Adipocyte (in vitro differentiated cells): Measurements from ENCODE around the gene SNX3.
A peak's percentile ranks its signal among the peaks of the same experiment; 100 is the strongest.
"Not testable (repeated sequence)": the region's sequence is repeated elsewhere in the genome, so short reads cannot be mapped to it uniquely, and the experiment has no call there.

Experiments
- DNase-seq: peaks from one replicate; pipeline ENCODE4 v3.0.0-alpha.2; 2015; ENCODE audit warnings: low read depth
- H3K27me3 ChIP-seq: replicated peaks from 2 replicates; pipeline ENCODE4 v1.7.0; 2013; ENCODE audit warnings: mild to moderate bottlenecking, low read length, moderate library complexity; ENCODE audit not compliant: control insufficient read depth, insufficient read depth
- H3K36me3 ChIP-seq: 2 replicates; pipeline ENCODE4 v1.7.0; 2013; ENCODE audit warnings: low read length, mild to moderate bottlenecking, moderate library complexity; ENCODE audit not compliant: control insufficient read depth, insufficient read depth, severe bottlenecking
- H3K4me1 ChIP-seq: 2 replicates; pipeline ENCODE4 v1.7.0; 2013; ENCODE audit warnings: mild to moderate bottlenecking, low read length, moderate library complexity; ENCODE audit not compliant: control insufficient read depth, insufficient read depth
- H3K4me3 ChIP-seq: 2 replicates; pipeline ENCODE4 v1.7.0; 2013; ENCODE audit warnings: mild to moderate bottlenecking, low read length, moderate library complexity
- H3K9ac ChIP-seq: 2 replicates; pipeline ENCODE4 v1.7.0; 2013; ENCODE audit warnings: mild to moderate bottlenecking, low read length, moderate library complexity
- H3K9me3 ChIP-seq: 2 replicates; pipeline ENCODE4 v1.7.0; 2013; ENCODE audit warnings: mild to moderate bottlenecking, low read length, moderate library complexity; ENCODE audit not compliant: control insufficient read depth

The SNX3 gene

GRCh38 chr6:108288742-108289141 lies 27.9 kb upstream of the SNX3 start:
- no peak overlapping the region for H3K4me3 ChIP-seq
- H3K27me3 ChIP-seq = no peaks in the 10 kb centered on the region
- no peaks in the 10 kb centered on the region for H3K4me1 ChIP-seq
- no peak for DNase-seq
- H3K36me3 ChIP-seq = no peaks in the 10 kb centered on the region
- H3K9ac ChIP-seq = no peak overlapping the region
- no peaks in the 10 kb centered on the region for H3K9me3 ChIP-seq

DNA sequence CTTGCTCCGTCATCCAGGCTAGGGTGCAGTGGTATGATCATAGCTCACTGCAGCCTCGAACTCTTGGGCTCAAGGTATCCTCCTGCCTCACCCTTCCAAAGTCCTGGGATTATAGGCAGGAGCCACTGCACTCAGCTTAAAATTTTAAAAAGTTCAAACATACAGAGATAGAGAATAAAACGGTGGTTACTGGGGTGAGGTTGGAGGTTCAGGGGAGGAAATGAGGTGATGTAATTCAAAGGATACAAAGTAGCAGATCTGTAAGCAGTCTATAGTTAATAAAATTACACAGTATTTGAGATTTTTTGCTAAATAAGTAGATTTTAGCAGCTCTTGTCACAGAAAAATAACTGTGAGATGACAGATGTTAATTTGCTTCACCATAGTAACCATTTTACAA lies 26.5 kb upstream of the SNX3 start:
- H3K9ac ChIP-seq = no peak overlapping the region
- DNase-seq = no peak
- no peaks in the 10 kb centered on the region for H3K36me3 ChIP-seq
- no peaks in the 10 kb centered on the region for H3K4me1 ChIP-seq
- no peaks in the 10 kb centered on the region for H3K27me3 ChIP-seq
- no peak overlapping the region for H3K4me3 ChIP-seq
- no peaks in the 10 kb centered on the region for H3K9me3 ChIP-seq

DNA sequence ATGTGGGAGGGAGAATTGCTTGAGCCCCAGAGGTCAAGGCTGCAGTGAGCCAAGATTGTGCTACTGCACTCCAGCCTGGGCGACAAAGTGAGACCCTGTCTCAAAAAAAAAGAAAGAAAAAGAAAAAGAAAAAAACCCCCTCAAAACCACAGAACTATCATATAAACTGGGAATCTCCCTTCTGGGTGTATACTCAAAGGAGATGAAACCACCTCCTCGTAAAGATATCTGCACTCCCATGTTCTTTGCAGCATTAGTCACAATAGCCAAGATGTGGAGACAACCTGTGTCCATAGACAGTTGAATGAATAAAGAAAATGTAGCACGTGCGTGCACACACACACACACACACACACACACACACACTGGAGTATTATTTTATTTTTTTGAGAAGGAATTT lies 25.5 kb upstream of the SNX3 start:
- H3K36me3 ChIP-seq = no peaks in the 10 kb centered on the region
- no peak for DNase-seq
- no peaks in the 10 kb centered on the region for H3K4me1 ChIP-seq
- no peak overlapping the region for H3K4me3 ChIP-seq
- no peaks in the 10 kb centered on the region for H3K9me3 ChIP-seq
- no peak overlapping the region for H3K9ac ChIP-seq
- H3K27me3 ChIP-seq = no peaks in the 10 kb centered on the region

- no peak for DNase-seq
- H3K27me3 ChIP-seq = no peaks in the 10 kb centered on the region
- H3K9me3 ChIP-seq = no peaks in the 10 kb centered on the region
- H3K4me3 ChIP-seq = no peak overlapping the region
- H3K4me1 ChIP-seq = no peaks in the 10 kb centered on the region
- H3K9ac ChIP-seq = no peak overlapping the region
- H3K36me3 ChIP-seq = no peaks in the 10 kb centered on the region
These were observed 24.5 kb upstream of the SNX3 start for GRCh38 chr6:108285381-108285780.

DNA sequence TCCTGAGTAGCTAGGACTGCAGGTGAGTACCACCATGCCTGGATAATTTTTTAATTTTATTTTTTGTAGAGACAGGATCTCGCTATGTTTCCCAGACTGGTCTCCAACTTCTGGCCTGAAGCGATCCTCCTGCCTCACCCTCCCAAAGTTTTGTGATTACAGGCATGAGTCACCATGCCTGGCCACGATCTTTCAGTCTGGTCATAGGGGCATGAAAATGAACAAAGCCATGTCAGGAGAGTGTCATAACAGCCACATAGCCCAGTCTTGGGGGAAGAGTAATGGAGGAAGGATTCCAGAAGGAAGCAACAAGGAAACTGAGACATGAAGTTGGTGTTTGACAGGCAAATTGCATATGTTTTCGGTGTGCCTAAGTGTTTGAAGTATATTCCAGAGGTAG lies 17.0 kb upstream of the SNX3 start:
- Histone ChIP-seq H3K9me3 (no peaks in the 10 kb centered on the region), H3K9ac (no peak overlapping the region), H3K4me3 (no peak overlapping the region), H3K4me1 (no peaks in the 10 kb centered on the region), H3K27me3 (no peaks in the 10 kb centered on the region), H3K36me3 (no peaks in the 10 kb centered on the region)
- DNase-seq = no peak

DNA sequence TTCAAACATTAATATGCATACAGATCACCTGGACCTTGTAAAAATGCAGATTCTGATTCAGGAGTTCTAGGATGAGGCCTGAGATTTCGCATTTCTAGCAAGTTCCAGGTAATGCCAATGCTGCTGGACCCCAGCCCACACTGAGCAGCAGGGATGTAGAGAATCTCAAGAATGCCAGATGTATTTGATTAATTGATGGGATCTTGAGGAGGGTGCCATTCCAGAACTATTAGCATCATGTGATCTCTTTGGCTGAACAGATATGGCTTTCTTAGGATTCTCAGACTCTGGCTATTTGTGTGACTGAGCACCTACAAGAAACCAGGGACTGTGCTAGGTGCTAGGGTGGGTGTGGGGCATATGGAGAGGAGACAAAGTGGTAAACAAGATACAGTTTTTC lies 16.5 kb upstream of the SNX3 start:
- H3K4me3 ChIP-seq = no peak overlapping the region
- no peaks in the 10 kb centered on the region for H3K4me1 ChIP-seq
- no peak overlapping the region for H3K9ac ChIP-seq
- no peaks in the 10 kb centered on the region for H3K36me3 ChIP-seq
- H3K9me3 ChIP-seq = no peaks in the 10 kb centered on the region
- DNase-seq = no peak
- no peaks in the 10 kb centered on the region for H3K27me3 ChIP-seq

DNA sequence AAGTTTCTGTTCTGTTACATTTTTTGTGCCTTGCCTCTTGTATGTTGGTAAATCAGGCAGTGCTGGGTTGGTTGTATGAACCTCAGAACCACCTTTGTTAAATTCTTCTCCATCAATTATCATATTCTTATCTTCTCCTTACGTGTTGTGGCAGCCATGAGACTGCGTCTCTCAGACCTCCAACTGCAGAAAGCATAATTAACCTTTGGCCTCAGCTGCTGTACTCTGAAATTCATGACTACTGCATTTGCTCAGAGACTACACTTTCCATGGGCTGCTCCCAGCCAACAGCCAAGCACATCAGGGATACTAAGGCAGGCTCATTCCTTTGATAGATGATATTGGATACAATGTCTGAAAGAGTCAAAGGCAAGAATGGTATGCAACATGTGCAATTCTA lies 15.1 kb upstream of the SNX3 start:
- DNase-seq = no peak
- no peaks in the 10 kb centered on the region for H3K9me3 ChIP-seq
- no peaks in the 10 kb centered on the region for H3K4me1 ChIP-seq
- H3K4me3 ChIP-seq = no peak overlapping the region
- H3K9ac ChIP-seq = no peak overlapping the region
- no peaks in the 10 kb centered on the region for H3K27me3 ChIP-seq
- no peaks in the 10 kb centered on the region for H3K36me3 ChIP-seq

GRCh38 chr6:108274546-108274945 lies 13.7 kb upstream of the SNX3 start:
- no peak overlapping the region for H3K4me3 ChIP-seq
- no peak for DNase-seq
- H3K36me3 ChIP-seq = no peaks in the 10 kb centered on the region
- no peaks in the 10 kb centered on the region for H3K4me1 ChIP-seq
- no peaks in the 10 kb centered on the region for H3K9me3 ChIP-seq
- no peak overlapping the region for H3K9ac ChIP-seq
- no peaks in the 10 kb centered on the region for H3K27me3 ChIP-seq

DNA sequence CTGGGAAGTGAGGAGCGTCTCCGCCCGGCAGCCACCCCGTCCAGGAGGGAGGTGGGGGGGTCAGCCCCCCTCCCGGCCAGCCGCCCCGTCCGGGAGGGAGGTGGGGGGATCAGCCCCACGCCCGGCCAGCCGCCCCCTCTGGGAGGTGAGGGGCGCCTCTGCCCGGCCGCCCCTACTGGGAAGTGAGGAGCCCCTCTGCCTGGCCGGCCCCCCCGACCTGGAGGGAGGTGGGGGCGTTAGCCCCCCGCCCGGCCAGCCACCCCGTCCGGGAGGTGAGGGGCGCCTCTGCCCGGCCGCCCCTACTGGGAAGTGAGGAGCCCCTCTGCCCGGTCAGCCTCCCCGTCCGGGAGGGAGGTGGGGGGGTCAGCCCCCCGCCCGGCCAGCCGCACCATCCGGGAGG lies 9.1 kb upstream of the SNX3 start:
- H3K4me3 ChIP-seq, DNase-seq, H3K27me3 ChIP-seq, H3K36me3 ChIP-seq, H3K4me1 ChIP-seq, H3K9ac ChIP-seq, H3K9me3 ChIP-seq: not testable (repeated sequence)

DNA sequence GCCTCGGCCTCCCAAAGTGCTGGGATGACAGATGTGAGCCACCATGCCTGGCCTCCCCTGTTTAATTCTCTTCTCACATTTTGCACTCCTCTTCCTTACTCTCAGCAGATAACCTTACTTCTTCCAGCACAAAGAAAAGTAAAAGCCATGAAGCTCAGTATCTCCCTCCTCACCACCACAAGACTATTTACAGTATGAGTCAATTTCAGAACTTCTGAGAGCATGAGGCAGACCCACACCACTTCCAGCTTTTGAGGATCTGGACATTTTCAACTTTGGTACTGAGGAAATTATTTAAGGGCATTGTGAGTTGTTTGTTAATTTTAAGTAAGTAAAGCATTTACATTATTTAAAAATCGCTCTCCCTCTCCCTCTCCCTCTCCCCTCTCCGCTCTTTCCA lies 8.0 kb upstream of the SNX3 start:
- no peak overlapping the region for H3K9ac ChIP-seq
- DNase-seq = no peak
- H3K9me3 ChIP-seq = no peaks in the 10 kb centered on the region
- H3K4me1 ChIP-seq = no peaks in the 10 kb centered on the region
- no peaks in the 10 kb centered on the region for H3K27me3 ChIP-seq
- H3K4me3 ChIP-seq = no peak overlapping the region
- H3K36me3 ChIP-seq = no peaks in the 10 kb centered on the region

DNA sequence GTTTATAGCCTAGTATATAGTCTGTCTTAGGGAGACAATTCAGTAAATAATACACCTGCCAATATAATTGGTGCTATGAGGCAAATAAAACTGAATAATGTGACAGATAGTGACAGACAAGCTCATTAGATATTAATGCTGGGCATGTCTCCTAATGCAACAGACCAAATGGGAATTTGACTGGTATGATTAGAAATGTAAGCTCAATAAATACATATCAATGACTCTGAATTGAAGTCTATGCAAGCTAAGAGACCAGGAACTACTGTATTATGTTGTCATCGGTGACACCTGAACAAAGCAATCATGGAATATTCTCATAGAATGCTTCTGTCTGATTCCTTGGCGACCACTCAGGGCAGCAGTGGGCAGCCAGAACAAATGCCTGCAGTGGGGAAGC lies 2.5 kb upstream of the SNX3 start:
- no peaks in the 10 kb centered on the region for H3K36me3 ChIP-seq
- no peak overlapping the region for H3K9ac ChIP-seq
- H3K4me3 ChIP-seq = no peak overlapping the region
- no peak for DNase-seq
- H3K4me1 ChIP-seq = peaks cover 8% of the 10 kb centered on the region
- H3K27me3 ChIP-seq = no peaks in the 10 kb centered on the region
- no peaks in the 10 kb centered on the region for H3K9me3 ChIP-seq

DNA sequence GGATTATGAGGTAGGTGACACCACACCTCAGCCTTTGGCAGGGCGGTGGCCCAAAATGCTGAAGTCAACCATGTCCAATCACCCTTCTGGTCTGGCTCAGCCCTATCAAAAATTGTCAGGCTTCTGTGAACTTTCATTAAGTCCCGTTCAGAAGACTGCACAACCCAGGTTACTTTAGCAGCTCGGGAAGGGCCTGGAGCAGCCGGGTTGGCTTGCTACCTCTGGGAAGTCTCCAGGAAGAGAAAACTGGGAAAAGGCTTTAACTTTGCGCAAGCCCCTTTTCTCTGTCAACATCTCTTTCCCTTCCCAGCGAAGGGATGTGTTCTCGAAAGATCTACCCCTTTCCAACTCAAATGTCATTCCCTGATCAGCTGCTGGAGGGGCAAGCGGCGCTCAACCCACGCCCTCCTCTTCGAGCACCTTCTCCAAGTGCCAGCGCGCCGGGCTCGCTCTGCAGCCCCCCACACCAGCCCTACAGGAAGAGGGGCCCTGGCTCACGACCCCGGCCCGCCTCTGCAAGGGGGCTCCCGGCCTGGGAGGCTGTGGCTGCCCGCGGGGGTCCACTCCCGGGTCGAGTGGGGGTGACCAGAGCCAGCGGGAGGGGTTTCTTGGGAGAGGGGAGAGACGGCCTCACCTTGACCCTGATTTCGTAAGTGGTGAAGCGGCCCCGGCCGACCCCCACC lies 573 bp downstream of the SNX3 start:
- H3K9ac ChIP-seq = peak overlapping the region; percentile 88
- peaks cover 8% of the 10 kb centered on the region for H3K4me1 ChIP-seq
- no peaks in the 10 kb centered on the region for H3K9me3 ChIP-seq
- no peaks in the 10 kb centered on the region for H3K27me3 ChIP-seq
- H3K4me3 ChIP-seq = peak overlapping the region; percentile 82
- peaks cover 6% of the 10 kb centered on the region for H3K36me3 ChIP-seq
- peak; percentile 67 for DNase-seq
